Measurements from ENCODE around the gene RNF223. TPM values are rescaled to one million over a fixed set of nuclear protein-coding genes. Genes with fewer than 3 reads are reported as not detected.
A peak's percentile ranks its signal among the peaks of the same experiment; 100 is the strongest.

Gene RNF223
- total RNA-seq, 4 donors from 2014 or later = 3.0 to 7.5 (median 5.0) TPM

DNA sequence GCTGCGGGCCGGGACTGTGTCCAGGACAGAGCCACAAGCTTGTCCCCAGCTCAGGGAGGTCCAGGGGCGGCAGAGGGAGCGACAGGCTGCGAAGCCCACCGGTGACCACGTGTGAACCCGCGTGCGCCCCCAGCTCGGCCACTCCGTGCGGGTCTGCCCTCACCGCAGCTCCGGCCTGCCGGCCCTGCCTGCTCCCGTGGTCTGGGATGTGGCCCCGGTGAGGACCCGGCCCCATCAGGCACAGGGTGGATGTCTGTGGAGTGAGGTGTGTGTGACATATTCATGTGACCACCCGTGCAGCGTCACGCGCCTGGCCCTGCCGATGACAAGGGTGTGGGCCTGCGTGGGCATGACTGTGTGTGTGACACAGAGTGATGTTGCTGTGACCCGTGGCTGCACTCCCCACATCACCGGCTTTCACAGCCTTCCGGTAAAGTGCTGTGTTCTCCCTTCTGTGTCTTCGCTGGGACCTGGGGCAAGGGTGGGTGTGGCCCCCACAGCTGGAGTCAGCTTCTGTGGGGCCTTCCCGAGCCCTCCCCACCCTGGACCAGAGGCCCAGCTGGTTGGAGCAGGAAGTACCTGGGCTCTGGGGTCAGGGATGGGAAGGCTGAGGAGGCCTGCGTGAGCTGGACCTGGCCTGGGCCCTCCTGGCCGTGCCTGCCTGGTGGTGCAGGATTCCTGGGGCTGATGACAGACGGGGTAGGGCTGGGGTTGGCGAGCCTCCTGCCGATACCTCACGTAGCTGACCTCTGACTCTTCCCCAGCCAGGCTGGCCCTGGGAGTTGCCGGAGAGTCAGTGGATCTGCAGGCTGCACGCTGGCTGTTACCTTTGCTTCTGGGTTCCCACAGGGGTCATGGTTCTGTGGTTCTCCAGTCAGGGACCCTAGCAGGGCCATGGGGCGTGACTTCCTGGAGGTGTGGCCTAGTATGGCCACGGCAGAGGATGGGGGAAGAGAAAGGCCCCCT, 4.1 kb downstream of the RNF223 start:
- Histone ChIP-seq H3K27ac (peak overlapping the region in 2 of 4 donors; percentile 84 to 87), H3K4me3 (peak overlapping the region in 2 of 4 donors; percentile 44 to 52), H3K9me3 (no peaks in the 10 kb centered on the region), H3K36me3 (no peaks in the 10 kb centered on the region), H3K27me3 (peaks cover 35% of the 10 kb centered on the region), H3K4me1 (peaks cover 8 to 35% (median 30%) of the 10 kb centered on the region in 4 donors)
- no peak for TF ChIP-seq POLR2AphosphoS5 (IDR thresholded peaks at IDR 0.05)
- no peak for TF ChIP-seq EP300 (IDR thresholded peaks at IDR 0.05; ENCODE audit: low read depth)
- no peak for TF ChIP-seq POLR2A (IDR thresholded peaks at IDR 0.05)
- TF ChIP-seq CTCF (IDR thresholded peaks at IDR 0.05) = no peak
- no peak for DNase-seq
- 66% methylated on average over 21 of the region's 40 CpGs; no CpG with 5 or more reads in 1 of the 2 donors for WGBS, 2 donors (ENCODE audit: low coverage in 1 of 2)
- intact Hi-C loops (cut with DNase I; ENCODE audit: low total_unique reads) = no loop called here
- in situ Hi-C loops (cut with MboI; ENCODE audit: low pct_ligation_motif_present in 1 of 4, low pct_unique_long_range_greater_than_20kb in 1 of 4, low sequenced_read_pairs in 3 of 4) = no loop called here

GRCh38 chr1:1069056-1069710, 4.9 kb downstream of the RNF223 start:
- H3K4me3 ChIP-seq = peak overlapping the region; percentile 27 to 52 (median 37)
- H3K27ac ChIP-seq = peak overlapping the region; percentile 79 to 87 (median 84)
- peaks cover 35% of the 10 kb centered on the region for H3K27me3 ChIP-seq
- H3K9me3 ChIP-seq = no peaks in the 10 kb centered on the region
- no peaks in the 10 kb centered on the region for H3K36me3 ChIP-seq
- H3K4me1 ChIP-seq = peaks cover 9 to 29% (median 27%) of the 10 kb centered on the region in 4 donors
- intact Hi-C loops (cut with DNase I; ENCODE audit: low total_unique reads) = no loop called here
- DNase-seq = peak; percentile 92
- no peak for TF ChIP-seq CTCF (IDR thresholded peaks at IDR 0.05)
- no peak for TF ChIP-seq EP300 (IDR thresholded peaks at IDR 0.05; ENCODE audit: low read depth)
- peak; percentile 18 to 86 (median 82) for TF ChIP-seq POLR2AphosphoS5 (IDR thresholded peaks at IDR 0.05)
- TF ChIP-seq POLR2A (IDR thresholded peaks at IDR 0.05) = peak; percentile 54
- in situ Hi-C loops (cut with MboI; ENCODE audit: low pct_ligation_motif_present in 1 of 4, low pct_unique_long_range_greater_than_20kb in 1 of 4, low sequenced_read_pairs in 3 of 4) = no loop called here
- WGBS, 2 donors (ENCODE audit: low coverage in 1 of 2) = 6% methylated on average over 13 of the region's 75 CpGs; no CpG with 5 or more reads in 1 of the 2 donors

GRCh38 chr1:1068517-1069055, 5.5 kb downstream of the RNF223 start:
- in situ Hi-C loops (cut with MboI; ENCODE audit: low pct_ligation_motif_present in 1 of 4, low pct_unique_long_range_greater_than_20kb in 1 of 4, low sequenced_read_pairs in 3 of 4) (no loop called here), intact Hi-C loops (cut with DNase I; ENCODE audit: low total_unique reads) (no loop called here)
- Histone ChIP-seq H3K36me3 (no peaks in the 10 kb centered on the region), H3K4me1 (peaks cover 15 to 33% (median 31%) of the 10 kb centered on the region in 4 donors), H3K9me3 (no peaks in the 10 kb centered on the region), H3K4me3 (peak overlapping the region; percentile 27 to 52 (median 37)), H3K27ac (peak overlapping the region; percentile 79 to 87 (median 84)), H3K27me3 (peaks cover 37% of the 10 kb centered on the region)
- 0% methylated on average over 28 of the region's 55 CpGs; no CpG with 5 or more reads in 1 of the 2 donors for WGBS, 2 donors (ENCODE audit: low coverage in 1 of 2)
- TF ChIP-seq POLR2A (IDR thresholded peaks at IDR 0.05) (peak; percentile 8), POLR2AphosphoS5 (IDR thresholded peaks at IDR 0.05) (peak in 1 of 3 donors; percentile 25), CTCF (IDR thresholded peaks at IDR 0.05) (no peak)
- peak; percentile 88 for DNase-seq
